Parietal lobe (tissue), 2 donors: ENCODE measurements around the gene SOX30. TPM values are rescaled to one million over a fixed set of nuclear protein-coding genes. Genes with fewer than 3 reads are reported as not detected.

Experiments
- small RNA-seq: library from RNA; depleted of rRNA; stranded (forward); fragments of <200 nt; gene quantifications from one replicate; pipeline ENCODE3, GENCODE V24; 2014; ENCODE audit warnings: low replicate concordance
- total RNA-seq: library from RNA; depleted of rRNA; stranded (reverse); fragments of >200 nt; gene quantifications from one replicate; pipeline ENCODE4 v1.2.3, GENCODE V29; 2014

SOX30 gene
- not detected for total RNA-seq

GRCh38 chr5:157652377-157652692 lies at the start of gene SOX30:
Gene SOX30 (minus strand): TSS chr5:157652438. CDS start chr5:157652078, 360 bp downstream.

GRCh38 chr5:157670662-157671591 lies 18.7 kb upstream of the SOX30 start, which contains the start of gene C5orf52:
Gene C5orf52 (plus strand): TSS chr5:157671533. CDS start chr5:157671615, 82 bp downstream.

Small RNA genes lying within 50 kb of the gene (small RNA-seq; reads per million reads assigned to genes)
- not detected for gene RNU6-390P

Other genes with a start within 250 kb of the SOX30 start
- gene NIPAL4, start 192.2 kb downstream of the SOX30 start, total RNA-seq, result not detected
- gene ADAM19, start 76.7 kb downstream of the SOX30 start, total RNA-seq, result 16.6 TPM
- not detected for gene C5orf52, start 19.1 kb upstream of the SOX30 start, total RNA-seq
- 15.7 TPM for gene THG1L, start 79.0 kb upstream of the SOX30 start, total RNA-seq
- 72.3 TPM for gene LSM11, start 91.3 kb upstream of the SOX30 start, total RNA-seq
- 61.7 TPM for gene CLINT1, start 206.7 kb upstream of the SOX30 start, total RNA-seq